AG04449 (cell line): ENCODE data around the gene ITPK1.

Experiments used
- CTCF ChIA-PET: fragments of 350-600 bp; formaldehyde crosslinking; extraction: SDS; loops from one replicate; lab custom pipeline; 2021; ENCODE audit warnings: antibody characterized with exemption; lab: Yijun Ruan, JAX
- POLR2A ChIA-PET: fragments of 400-600, 350-600 bp; formaldehyde crosslinking; extraction: SDS; loops from one replicate; lab custom pipeline; 2020; ENCODE audit warnings: antibody characterized with exemption, inconsistent platforms; lab: Yijun Ruan, JAX
- DNase-seq: peaks from one replicate; pipeline ENCODE4 v3.0.0-alpha.2; 2010; ENCODE audit warnings: low read depth, low spot score
- H3K4me3 ChIP-seq: 2 replicates; pipeline ENCODE4 v1.5.1; 2011; ENCODE audit warnings: low read depth, mild to moderate bottlenecking, control low read depth, low read length
- CTCF ChIP-seq: IDR thresholded peaks from one replicate; pipeline ENCODE4 v1.5.1; 2011; ENCODE audit warnings: mild to moderate bottlenecking, moderate library complexity, low read length, control low read depth, inconsistent platforms; ENCODE audit not compliant: insufficient read depth; ENCODE audit errors: missing control alignments

The ITPK1 gene

GRCh38 chr14:92981726-92982125 is 134.0 kb downstream of the ITPK1 start:
- no peak for DNase-seq
- ChIA-PET CTCF (no interaction called here), POLR2A (no interaction called here)
- no peak for TF ChIP-seq CTCF
- no peak overlapping the region for H3K4me3 ChIP-seq

GRCh38 chr14:92980866-92981265 is 134.9 kb downstream of the ITPK1 start:
- CTCF ChIA-PET = no interaction called here
- TF ChIP-seq CTCF = no peak
- H3K4me3 ChIP-seq = no peak overlapping the region
- POLR2A ChIA-PET = no interaction called here
- no peak for DNase-seq

GRCh38 chr14:92978229-92979021 is 137.3 kb downstream of the ITPK1 start:
- ChIA-PET POLR2A (no interaction called here), CTCF (no interaction called here)
- no peak for TF ChIP-seq CTCF
- H3K4me3 ChIP-seq = no peak overlapping the region
- DNase-seq = no peak

- ChIA-PET POLR2A (no interaction called here), CTCF (no interaction called here)
- TF ChIP-seq CTCF = no peak
- H3K4me3 ChIP-seq = no peak overlapping the region
- DNase-seq = no peak
These were observed 139.5 kb downstream of the ITPK1 start for GRCh38 chr14:92976268-92976667.

GRCh38 chr14:92974541-92975345 is 141.0 kb downstream of the ITPK1 start:
- ChIA-PET POLR2A (no interaction called here), CTCF (interaction anchor here (0.7 to 1.4 kb wide), 2 partner anchors 10 to 139 kb away, joined by 3 to 5 read pairs; no protein-coding TSS in a partner anchor)
- no peak for DNase-seq
- TF ChIP-seq CTCF = no peak
- H3K4me3 ChIP-seq = no peak overlapping the region

GRCh38 chr14:92973798-92974372 is 141.8 kb downstream of the ITPK1 start:
- no peak overlapping the region for H3K4me3 ChIP-seq
- DNase-seq = no peak

More at GRCh38 chr14:92973798-92974372, 141.8 kb downstream of the ITPK1 start:
- POLR2A ChIA-PET = no interaction called here
- TF ChIP-seq CTCF = no peak
- CTCF ChIA-PET = interaction anchor here (1.4 kb wide), 1 partner anchor 9 kb away, joined by 5 read pairs; no protein-coding TSS in a partner anchor
